Measurements from ENCODE around the gene RPGR.

RPGR gene, protein sequence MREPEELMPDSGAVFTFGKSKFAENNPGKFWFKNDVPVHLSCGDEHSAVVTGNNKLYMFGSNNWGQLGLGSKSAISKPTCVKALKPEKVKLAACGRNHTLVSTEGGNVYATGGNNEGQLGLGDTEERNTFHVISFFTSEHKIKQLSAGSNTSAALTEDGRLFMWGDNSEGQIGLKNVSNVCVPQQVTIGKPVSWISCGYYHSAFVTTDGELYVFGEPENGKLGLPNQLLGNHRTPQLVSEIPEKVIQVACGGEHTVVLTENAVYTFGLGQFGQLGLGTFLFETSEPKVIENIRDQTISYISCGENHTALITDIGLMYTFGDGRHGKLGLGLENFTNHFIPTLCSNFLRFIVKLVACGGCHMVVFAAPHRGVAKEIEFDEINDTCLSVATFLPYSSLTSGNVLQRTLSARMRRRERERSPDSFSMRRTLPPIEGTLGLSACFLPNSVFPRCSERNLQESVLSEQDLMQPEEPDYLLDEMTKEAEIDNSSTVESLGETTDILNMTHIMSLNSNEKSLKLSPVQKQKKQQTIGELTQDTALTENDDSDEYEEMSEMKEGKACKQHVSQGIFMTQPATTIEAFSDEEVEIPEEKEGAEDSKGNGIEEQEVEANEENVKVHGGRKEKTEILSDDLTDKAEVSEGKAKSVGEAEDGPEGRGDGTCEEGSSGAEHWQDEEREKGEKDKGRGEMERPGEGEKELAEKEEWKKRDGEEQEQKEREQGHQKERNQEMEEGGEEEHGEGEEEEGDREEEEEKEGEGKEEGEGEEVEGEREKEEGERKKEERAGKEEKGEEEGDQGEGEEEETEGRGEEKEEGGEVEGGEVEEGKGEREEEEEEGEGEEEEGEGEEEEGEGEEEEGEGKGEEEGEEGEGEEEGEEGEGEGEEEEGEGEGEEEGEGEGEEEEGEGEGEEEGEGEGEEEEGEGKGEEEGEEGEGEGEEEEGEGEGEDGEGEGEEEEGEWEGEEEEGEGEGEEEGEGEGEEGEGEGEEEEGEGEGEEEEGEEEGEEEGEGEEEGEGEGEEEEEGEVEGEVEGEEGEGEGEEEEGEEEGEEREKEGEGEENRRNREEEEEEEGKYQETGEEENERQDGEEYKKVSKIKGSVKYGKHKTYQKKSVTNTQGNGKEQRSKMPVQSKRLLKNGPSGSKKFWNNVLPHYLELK

DNA sequence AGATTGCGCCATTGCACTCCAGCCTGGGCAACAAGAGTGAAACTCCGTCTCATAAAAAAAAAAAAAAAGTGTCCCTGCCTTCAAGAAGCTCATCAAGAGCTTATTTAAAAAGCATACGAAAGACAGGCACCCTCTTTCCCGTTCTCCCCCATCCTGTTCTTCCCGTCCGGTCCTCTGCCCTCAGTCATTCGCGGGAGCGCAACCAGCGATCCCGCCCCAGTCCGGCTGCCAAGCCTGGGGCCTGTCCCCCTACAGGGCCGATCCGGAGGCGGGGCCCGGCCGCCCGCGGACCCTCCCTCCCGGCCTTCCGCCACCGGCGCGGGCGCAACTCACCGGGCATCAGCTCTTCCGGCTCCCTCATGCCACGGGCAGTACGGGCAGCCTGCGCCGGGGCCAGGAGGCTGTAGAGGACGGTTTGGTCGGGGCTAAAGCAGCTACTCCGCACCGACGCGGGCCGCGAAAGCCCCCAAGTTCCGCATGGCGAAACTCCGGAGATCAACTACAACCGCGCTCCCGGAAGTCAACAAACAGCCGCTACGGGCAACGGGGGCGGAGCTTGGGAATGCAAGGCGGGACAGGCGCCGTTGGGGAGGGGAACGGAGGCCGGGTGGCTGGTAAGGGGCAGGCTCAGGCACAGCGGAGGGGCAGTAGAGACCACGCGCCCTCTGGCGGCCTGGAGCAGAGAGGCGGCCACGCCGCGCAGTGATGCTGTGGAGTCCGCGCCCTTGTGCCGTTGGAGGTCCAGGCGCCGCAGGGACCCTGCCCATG is at the start of gene RPGR:
Gene RPGR, minus strand, starts transcription at position 503 of the 768 bp plus-strand sequence. Its CDS starts 142 bp downstream, at position 361.
- FAIRE-seq = peak; percentile 98

DNA sequence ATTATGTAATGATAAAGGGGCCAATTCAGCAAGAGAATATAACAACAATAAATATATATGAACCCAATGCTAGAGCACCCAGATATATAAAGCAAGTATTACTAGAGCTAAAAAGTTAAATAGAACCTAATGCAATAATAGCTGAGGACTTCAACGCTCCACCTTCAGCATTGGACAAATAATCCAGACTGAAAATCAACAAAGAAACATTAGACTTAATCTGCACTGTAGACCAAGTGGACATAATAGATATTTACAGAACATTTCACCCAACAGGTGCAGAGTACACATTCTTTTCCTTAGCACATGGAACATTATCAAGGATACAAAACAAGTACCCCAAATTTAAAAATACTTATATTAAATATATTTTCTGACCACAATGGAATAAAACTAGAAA is 49.4 kb upstream of the RPGR start:
- FAIRE-seq (no peak), DNase-seq (ENCODE audit: extremely low spot score, insufficient read length, low read depth) (no peak)

More for the DNA sequence above, at the start of gene RPGR:
- DNase-seq (ENCODE audit: extremely low spot score, insufficient read length, low read depth) = peak; percentile 71

DNA sequence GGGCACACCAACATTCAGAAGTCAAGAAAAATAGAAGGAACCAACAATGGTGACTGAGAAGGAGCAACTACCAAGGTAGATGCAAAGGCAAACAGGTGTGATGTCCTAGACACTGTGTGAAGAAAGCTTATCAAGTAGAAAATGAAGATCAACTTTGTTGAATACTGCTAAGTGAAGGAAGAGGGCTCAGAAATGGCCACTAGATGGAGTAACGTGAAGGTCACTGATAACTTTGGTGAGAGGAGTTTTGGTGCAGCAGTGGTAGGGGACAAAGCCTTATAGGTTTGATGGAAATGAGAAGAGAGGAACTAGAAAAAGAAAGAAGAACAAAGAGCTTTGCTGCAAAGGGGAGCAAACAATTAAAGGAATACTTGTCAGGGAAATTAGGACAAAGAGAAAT is 48.6 kb upstream of the RPGR start:
- FAIRE-seq = no peak
- DNase-seq (ENCODE audit: extremely low spot score, insufficient read length, low read depth) = no peak

DNA sequence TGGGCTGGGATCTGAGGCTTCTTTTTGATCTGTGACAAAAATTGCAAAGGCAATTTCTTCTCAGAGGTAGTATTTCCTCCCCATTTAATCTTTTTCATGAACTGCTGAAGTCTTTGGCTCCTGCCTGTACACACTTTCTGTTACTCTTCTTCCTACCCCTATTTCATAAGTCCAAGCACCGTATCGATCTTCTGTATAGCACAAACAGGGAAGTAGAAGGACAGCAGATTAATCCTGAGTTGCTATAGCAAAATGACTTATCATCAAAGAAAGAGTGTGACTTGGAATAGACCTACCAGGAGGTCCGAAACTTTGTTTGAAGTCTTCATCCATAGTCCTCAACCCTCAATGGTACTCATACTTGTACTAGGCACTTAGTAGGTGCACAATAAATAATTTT is 47.1 kb upstream of the RPGR start:
- FAIRE-seq (no peak), DNase-seq (ENCODE audit: extremely low spot score, insufficient read length, low read depth) (no peak)

DNA sequence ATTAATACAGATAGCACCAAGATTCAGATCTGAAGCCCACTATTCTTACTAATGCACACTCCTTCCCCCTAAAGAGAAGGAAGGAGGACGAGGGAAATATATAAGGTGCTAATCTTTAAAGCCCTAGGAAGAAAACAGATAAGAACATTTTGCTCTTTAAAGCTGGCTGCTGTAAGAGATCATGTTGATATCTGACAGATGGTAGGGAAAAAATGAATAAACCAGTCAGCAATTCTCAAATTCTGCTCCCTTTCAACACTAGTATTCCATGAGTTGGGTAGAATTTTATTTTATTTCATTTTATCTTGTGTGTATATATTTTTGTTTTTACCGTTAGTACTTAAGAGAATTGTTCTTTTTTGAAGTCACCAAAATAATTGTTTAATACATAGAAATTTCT is 44.3 kb upstream of the RPGR start:
- no peak for FAIRE-seq

DNA sequence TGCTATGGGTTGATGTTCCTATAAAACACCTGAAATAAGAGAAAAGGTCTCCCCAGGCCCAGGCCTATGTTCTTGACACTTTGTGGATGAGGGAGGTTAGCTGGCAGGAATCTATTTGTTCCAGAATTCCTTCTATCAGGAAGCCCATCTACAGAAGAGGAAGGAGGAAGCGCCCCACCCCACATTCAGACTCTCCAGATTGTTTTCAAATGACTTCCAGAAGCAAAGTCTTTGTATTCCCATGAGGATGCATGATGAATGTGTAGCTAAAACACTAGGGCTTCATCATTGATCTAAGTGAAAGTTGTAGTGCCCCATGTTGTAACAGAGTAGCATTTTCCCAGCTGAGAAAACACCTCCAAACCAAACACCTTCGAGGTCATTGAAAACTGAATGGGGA is 41.5 kb upstream of the RPGR start:
- FAIRE-seq (no peak), DNase-seq (ENCODE audit: extremely low spot score, insufficient read length, low read depth) (no peak)

More for the DNA sequence above, 44.3 kb upstream of the RPGR start:
- no peak for DNase-seq (ENCODE audit: extremely low spot score, insufficient read length, low read depth)

DNA sequence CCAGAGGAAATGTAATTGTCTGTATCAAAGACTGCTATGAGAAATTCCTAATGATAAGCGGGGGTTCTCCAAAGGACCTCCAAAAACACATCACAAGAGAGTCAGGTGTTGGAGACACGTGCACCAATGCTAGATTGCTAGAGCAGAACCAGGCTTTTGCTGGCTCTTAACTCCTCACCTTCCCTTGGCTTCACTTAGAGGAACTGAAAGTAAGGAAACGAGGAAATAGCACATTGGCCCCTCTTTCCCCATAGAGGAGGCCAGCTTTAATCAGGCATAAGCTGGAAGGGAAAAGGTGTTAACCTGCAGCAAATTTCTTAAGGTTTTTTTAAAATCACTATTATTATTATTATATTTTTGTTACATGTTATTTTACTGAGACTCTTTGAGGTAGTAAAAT is 38.6 kb upstream of the RPGR start:
- no peak for FAIRE-seq

DNA sequence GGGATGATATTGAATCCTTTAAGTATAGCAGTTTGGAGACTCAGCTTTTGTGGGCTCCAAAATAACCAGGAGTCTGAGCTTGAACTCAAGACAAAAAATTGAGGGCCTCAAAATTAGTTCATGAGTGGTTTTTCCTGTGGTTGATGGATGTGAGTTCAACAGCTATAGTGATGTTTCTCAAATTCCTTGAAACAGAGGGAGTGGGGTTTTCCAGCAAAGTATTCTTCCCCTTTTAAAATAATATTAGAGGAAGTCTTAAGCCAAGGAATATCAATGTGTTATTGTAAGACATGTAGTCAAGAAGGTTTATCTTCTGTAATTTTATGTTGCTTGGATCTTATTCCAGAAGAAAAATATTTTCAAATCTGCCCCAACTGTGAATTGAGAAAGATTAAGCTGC is 35.7 kb upstream of the RPGR start:
- FAIRE-seq = no peak

More for the DNA sequence above, 38.6 kb upstream of the RPGR start:
- DNase-seq (ENCODE audit: extremely low spot score, insufficient read length, low read depth) = no peak

DNA sequence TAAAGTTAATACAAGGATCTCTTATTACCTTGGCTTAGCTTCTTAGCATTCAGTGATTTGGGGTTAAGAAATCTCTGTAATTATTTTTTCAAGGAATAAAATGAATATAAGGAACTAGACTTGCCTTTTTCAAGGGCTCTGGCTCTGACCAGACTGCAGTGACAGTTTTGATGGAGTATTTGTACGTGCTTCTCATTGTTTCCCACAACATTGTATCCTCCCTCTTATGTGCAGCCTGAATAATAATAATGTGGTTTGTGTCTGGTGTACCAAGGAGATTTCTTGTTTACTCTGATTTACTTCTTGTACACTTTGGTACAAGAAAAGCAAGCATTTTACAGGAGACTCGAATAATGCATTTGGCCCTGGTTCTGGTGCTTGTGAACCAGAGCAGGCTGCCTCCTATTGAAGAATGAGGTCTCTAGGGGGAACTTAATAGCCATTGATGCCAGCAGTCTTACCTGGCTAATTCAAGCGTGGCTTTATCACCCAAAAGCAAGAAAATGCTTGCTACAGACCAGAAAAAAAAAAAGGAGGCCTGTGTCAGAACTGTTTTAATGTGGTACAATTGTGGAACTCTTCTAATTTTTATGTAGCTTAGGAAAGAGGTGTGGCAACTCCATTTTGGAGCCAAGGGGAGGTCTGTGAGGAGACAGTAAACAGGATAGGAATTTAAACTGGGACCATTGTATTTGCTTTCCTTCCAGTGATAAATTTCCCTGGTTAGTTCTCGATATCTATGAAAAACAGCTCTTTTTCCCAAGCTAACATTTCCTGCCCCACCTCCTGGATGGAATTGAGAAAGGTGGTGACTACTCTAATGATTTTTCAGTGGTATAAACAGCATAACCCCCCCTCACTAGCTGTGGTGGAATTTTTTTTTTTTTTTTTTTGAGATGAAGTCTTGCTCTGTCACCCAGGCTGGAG is 30.7 kb upstream of the RPGR start:
- FAIRE-seq (no peak), DNase-seq (ENCODE audit: extremely low spot score, insufficient read length, low read depth) (no peak)

More for the DNA sequence above, 35.7 kb upstream of the RPGR start:
- DNase-seq (ENCODE audit: extremely low spot score, insufficient read length, low read depth) = no peak

DNA sequence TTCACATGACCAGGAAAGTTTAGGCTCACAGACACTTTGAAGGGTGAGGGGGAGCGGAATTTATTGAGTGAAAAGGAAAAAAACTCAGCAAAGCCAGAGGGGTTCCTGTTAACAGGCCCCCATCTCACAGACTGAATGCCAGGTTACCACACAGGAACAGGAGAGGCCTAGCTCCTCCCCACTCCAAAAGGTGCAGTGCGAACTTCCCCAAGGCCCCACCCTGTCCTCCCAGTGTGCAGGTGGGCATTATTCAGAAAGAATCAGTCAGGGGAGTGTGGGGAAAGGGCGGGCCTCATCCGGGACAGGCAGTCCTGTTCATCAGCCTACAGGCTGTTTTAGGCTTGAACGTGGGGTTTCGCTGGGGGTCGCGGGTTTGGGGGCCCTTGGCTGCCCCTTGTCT is 29.1 kb upstream of the RPGR start:
- DNase-seq (ENCODE audit: extremely low spot score, insufficient read length, low read depth) (no peak), FAIRE-seq (no peak)

DNA sequence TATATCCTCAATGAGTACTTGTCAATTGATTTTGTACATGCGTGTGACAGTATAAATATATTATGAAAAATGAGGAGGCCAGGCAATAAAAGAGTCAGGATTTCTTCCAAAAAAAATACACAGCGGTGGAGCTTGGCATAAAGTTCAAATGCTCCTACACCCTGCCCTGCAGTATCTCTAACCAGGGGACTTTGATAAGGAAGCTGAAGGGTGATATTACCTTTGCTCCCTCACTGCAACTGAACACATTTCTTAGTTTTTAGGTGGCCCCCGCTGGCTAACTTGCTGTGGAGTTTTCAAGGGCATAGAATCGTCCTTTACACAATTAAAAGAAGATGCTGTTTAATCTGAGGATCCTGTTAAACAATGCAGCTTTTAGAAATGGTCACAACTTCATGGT is 25.1 kb upstream of the RPGR start, which contains the start of gene OTC:
Gene OTC, plus strand, starts transcription at position 243 of the 400 bp plus-strand sequence. Its CDS starts 93 bp downstream, at position 336.
- no peak for FAIRE-seq
- DNase-seq (ENCODE audit: extremely low spot score, insufficient read length, low read depth) = no peak

DNA sequence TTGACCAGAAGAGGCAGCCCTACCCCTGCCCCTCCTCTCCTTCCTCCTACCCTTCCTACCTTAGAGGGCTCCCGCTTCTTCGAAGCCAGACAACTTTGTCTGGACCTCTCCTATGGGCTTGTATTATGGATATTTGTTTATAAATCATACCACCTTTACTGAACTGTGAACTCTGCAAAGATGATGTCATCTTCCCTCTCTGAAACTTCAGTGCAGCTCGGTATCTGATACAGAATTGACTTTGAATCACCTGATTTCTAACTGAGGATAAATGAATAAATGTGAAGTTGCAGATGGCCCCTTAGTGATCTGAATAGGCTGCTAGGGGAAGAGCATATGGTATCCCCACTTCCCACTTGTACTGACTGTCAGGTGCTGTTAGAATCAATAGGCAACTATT is 24.0 kb upstream of the RPGR start:
- FAIRE-seq = no peak

DNA sequence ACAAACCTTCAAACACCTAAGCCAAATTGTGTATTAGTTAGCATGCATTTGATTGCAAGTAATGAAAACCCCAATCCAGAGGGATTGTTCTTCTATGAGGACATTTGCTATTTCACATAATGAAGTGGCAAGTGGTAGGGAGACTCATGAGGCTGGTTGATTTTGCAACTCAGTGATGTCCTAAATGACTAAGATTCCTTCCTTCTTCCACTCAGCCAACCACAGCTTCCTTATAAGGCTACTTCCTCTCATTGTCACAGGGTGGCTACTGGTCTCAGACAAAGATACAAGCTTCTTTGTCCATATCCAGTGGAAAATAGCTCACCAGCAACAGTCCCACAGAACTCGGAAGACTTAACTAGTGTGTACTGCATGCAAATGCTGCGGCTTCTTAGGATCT is 19.8 kb upstream of the RPGR start:
- DNase-seq (ENCODE audit: extremely low spot score, insufficient read length, low read depth) = no peak
- FAIRE-seq = no peak

More for the DNA sequence above, 24.0 kb upstream of the RPGR start:
- DNase-seq (ENCODE audit: extremely low spot score, insufficient read length, low read depth) = no peak

DNA sequence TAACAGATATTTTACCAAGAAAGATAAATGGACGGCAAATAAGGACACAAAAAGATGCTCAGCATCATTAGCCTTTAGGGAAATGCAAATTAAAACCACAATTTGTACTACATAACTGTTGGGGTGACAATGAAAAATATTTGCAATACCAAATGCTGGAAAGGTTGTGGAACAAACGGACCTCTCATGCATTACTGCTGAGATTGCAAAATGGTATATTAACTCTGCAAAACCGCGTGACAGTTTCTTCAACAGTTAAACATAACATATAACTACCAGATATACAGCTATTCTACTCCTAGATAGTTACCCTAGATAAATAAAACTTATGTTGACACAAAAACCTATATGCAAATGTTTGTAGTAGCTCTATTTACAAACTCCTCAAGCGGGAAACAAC is 18.8 kb upstream of the RPGR start:
- FAIRE-seq = no peak
- DNase-seq (ENCODE audit: extremely low spot score, insufficient read length, low read depth) = no peak

DNA sequence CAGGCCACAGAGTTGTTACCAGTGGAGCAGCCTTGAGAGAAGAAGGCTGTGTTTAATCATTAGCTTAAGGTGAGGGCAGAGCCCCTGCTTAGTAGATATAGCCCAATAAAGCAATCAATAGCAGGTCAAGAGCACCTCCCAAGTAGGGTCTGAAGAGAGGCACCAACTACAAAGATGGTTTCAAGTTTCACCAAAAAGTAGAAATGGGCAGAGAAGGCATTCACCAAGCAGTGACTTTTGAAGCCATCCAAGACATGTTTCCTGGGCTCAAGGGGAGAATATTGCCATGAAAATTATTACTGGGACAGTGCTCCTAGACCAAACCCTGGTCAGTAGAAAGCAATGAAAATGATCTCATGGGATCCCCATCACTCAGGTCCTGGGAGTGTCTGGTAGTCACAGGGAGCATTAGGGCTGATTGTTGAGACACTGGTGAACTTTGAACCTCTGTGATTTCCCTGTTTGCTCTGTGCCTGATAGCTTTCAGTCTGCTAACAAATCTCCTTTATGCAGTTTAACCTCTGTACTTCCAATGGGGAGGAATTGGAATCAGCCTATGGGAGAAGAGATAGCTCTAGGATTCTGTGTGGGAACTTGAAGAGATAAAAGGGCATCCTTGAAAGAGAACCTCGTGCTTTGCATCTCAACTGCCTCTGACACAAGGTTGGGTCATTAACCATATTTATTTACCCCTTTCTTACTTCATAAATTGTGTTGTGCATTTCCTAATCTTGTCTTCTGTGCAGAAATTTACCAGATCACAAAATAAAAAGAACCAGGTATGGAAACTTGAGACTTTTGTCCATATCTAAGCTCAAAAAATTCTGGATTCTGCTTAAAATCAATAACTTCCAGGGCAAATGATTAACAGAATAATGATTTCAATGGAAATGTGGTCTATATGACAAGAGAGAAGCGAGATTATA is 15.8 kb upstream of the RPGR start:
- DNase-seq (ENCODE audit: extremely low spot score, insufficient read length, low read depth) = no peak
- FAIRE-seq = no peak

DNA sequence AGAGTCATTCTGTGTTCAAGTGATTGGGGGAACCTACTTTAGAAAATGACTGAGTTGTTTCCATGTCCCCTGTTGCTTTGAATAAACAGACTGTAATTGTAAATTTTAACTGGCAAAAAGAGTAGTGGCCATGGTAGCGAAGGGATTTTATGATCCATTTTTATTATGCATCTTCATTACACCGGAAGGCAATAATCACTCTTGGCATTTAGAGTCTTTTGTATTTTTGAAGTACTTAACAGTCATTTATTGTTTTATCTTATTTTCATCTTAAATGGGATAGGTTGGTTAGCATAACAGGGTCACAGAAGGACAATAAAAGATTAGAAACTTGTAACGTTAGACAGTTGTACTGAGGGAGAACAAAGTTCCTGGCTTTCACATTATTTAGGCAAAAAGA is 14.1 kb upstream of the RPGR start:
- no peak for FAIRE-seq
- DNase-seq (ENCODE audit: extremely low spot score, insufficient read length, low read depth) = no peak

DNA sequence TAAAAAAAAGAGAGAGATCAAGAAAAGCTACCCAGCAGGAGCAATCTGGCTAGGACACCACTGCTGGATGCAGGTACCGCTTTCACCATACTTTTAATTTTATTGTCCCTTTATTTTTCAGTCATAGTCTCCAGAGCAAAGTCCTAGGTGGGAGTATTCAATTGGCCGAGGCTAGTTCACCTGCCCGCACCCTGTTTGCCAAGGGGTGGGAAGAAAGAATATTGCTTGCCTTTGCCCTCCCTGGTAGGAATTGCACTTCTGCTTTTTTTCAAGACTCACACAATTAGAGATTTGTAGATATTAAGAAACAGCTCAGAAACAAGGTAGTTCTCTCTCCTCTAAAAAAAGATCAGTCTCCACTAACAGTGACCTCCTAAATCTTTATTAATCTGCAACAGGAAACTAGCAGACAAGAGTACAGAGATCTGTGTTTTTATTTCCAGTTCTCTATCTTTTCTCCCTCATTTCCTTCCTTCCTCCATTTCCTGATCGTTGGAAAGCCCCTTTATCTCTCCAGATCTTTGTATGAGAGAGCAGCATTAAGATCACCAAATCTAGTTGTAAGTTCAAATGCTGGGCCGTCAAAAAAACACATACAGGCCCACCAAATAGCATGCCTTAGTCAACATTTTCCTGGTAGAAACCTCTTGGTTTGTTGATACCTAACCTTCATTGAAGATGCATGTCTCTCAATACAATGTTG is 9.4 kb upstream of the RPGR start:
- FAIRE-seq (no peak), DNase-seq (ENCODE audit: extremely low spot score, insufficient read length, low read depth) (no peak)

Data from GM18507 (cell line).